GM12878 (cell line): Measurements from ENCODE around the gene WWOX. TPM values are rescaled to one million over a fixed set of nuclear protein-coding genes. Genes with fewer than 3 reads are reported as not detected.

Experiments
- E2F8 ChIP-seq: fragments of 450-650 bp; IDR thresholded peaks from 2 replicates; pipeline ENCODE4 v1.6.1; 2018; ENCODE audit warnings: mild to moderate bottlenecking, low read depth, moderate library complexity; ENCODE audit not compliant: partially characterized antibody
- MTA2 ChIP-seq: fragments of 450-650 bp; IDR thresholded peaks from 2 replicates; pipeline ENCODE4 v1.6.1; 2016; ENCODE audit warnings: low read depth, mild to moderate bottlenecking, moderate library complexity
- RAD21 ChIP-seq: IDR thresholded peaks from 2 replicates; pipeline ENCODE4 v1.6.1; 2011; ENCODE audit warnings: mild to moderate bottlenecking, low read depth, low read length, moderate library complexity; ENCODE audit not compliant: insufficient read depth
- RB1 ChIP-seq: fragments of 450-650 bp; formaldehyde crosslinking; IDR thresholded peaks from 2 replicates; pipeline ENCODE4 v1.6.1; 2017; ENCODE audit warnings: mild to moderate bottlenecking, borderline replicate concordance
- STAT1 ChIP-seq: fragments of 450-650 bp; conservative IDR thresholded peaks from 2 replicates; pipeline ENCODE4 v1.6.1; 2014; ENCODE audit warnings: antibody characterized with exemption, mild to moderate bottlenecking
- ZNF592 ChIP-seq: fragments of 450-650 bp; IDR thresholded peaks from 2 replicates; pipeline ENCODE4 v1.6.1; 2017; ENCODE audit warnings: mild to moderate bottlenecking, moderate library complexity
- polyA plus RNA-seq, 11 experiments: library from polyadenylated mRNA; depleted of rRNA in 4 of 11; unstranded in 6 of 11; stranded (reverse) in 5 of 11; fragments of >200 nt; fragmentation: Nextera tagmentation in 4 of 11; fragmentation: Illumina TruSeq in 1 of 11; extraction: Ambion mirVana in 4 of 11; extraction: Trizol in 1 of 11; gene quantifications; 1 replicate in 1 of 11; 2 replicates in 10 of 11; pipeline versions ENCODE4 v1.2.1 to v1.2.3, GENCODE V29; 2011 to 2016; ENCODE audit warnings: inconsistent platforms in 2 of 11, missing spikeins in 2 of 11, low read depth in 1 of 11
- total RNA-seq, 4 experiments: library from RNA; depleted of rRNA in 3 of 4; stranded (reverse); fragments of >200 nt in 3 of 4; fragmentation: Illumina TruSeq in 1 of 4; extraction: Trizol in 1 of 4; gene quantifications; 2 replicates each; pipeline versions ENCODE4 v1.2.1 to v1.2.3, GENCODE V29; 2013 to 2021

Gene WWOX
- total and polyA plus RNA-seq, 10 of the 15 experiments (the other 5 are each of a cell fraction or from before 2014, with no cell fraction given), result 2.8 to 24.4 (median 17.8) TPM

- TF ChIP-seq E2F8 (no peak), MTA2 (no peak), ZNF592 (no peak), RAD21 (no peak), RB1 (no peak), STAT1 (no peak)
These were observed 876.8 kb downstream of the WWOX start (continued) for GRCh38 chr16:78976212-78976611.
